SK-N-SH (cell line): ENCODE results near the gene TBC1D2B.
"Not testable (repeated sequence)": the region's sequence is repeated elsewhere in the genome, so short reads cannot be mapped to it uniquely, and the experiment has no call there.

Experiments used
- MXI1 ChIP-seq: IDR thresholded peaks from 2 replicates; pipeline ENCODE4 v1.6.1; 2012; ENCODE audit warnings: mild to moderate bottlenecking, low read depth, low read length, improper control_type of control experiment
- RFX5 ChIP-seq: IDR thresholded peaks from 2 replicates; pipeline ENCODE4 v1.6.1; 2012; ENCODE audit warnings: mild to moderate bottlenecking, improper control_type of control experiment, low read length
- SIN3A ChIP-seq: IDR thresholded peaks from 2 replicates; pipeline ENCODE4 v1.6.1; 2012; ENCODE audit warnings: low read depth, mild to moderate bottlenecking, low read length, moderate library complexity, borderline replicate concordance
- TAF1 ChIP-seq: IDR thresholded peaks from 2 replicates; pipeline ENCODE4 v1.6.1; 2012; ENCODE audit warnings: low read depth, mild to moderate bottlenecking, low read length, moderate library complexity, borderline replicate concordance
- TF ChIP-seq, protein P1 (sequence below): fragments of 200-600 bp; sonication (generic); IDR thresholded peaks from 2 replicates; pipeline ENCODE4 v1.6.1; 2017; ENCODE audit warnings: antibody characterized with exemption, mild to moderate bottlenecking, moderate library complexity

DNA sequence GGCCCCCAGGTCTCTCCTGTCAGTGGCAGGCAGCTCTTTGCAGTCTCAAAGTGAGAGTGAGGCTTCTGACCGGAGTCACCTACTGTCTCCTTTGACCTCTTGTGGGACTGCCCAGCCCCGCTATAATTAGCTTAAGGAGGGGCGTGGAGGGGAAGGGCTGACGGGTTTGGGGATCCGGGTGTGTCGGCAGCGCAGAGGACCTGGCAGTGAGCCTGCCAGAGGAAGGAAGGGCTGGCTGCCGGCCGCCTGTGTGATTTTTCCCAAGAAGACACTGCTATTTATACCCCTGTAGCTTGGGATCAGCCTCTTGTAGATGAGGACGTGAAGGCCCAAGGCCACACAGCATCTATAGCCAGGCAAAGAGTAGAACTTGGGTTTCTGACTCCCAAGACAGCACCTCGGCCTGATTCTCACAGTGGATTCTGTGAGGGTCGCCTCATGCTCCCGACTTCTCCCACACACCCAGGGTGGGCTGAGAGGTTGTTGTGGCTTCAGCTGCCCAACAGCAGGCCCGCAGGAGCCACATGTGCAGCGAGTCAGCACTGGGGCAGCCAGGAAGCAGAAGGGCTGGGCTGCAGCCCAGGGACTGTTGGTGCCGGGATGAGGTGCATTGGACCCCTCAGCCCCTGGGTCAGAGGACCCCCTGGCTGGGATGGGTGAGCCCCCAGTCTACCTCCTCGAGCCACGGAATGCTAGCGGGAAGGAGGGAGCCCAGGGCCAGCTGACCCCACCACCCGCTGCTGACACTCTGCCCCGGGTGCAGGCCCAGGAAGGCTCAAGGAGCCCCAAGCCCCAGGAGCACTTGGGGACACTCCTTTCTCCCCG, 104.0 kb downstream of the TBC1D2B start:
- TF ChIP-seq, protein P1, sequence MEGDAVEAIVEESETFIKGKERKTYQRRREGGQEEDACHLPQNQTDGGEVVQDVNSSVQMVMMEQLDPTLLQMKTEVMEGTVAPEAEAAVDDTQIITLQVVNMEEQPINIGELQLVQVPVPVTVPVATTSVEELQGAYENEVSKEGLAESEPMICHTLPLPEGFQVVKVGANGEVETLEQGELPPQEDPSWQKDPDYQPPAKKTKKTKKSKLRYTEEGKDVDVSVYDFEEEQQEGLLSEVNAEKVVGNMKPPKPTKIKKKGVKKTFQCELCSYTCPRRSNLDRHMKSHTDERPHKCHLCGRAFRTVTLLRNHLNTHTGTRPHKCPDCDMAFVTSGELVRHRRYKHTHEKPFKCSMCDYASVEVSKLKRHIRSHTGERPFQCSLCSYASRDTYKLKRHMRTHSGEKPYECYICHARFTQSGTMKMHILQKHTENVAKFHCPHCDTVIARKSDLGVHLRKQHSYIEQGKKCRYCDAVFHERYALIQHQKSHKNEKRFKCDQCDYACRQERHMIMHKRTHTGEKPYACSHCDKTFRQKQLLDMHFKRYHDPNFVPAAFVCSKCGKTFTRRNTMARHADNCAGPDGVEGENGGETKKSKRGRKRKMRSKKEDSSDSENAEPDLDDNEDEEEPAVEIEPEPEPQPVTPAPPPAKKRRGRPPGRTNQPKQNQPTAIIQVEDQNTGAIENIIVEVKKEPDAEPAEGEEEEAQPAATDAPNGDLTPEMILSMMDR: not testable (repeated sequence)
- not testable (repeated sequence) for TF ChIP-seq TAF1, SIN3A, MXI1, RFX5
